HG03103 (cell line): ENCODE data around the gene RRP1.
"Not testable (repeated sequence)": the region's sequence is repeated elsewhere in the genome, so short reads cannot be mapped to it uniquely, and the experiment has no call there.

Experiments used
- ATAC-seq: cut with Tn5 transposase; IDR thresholded peaks from one replicate; pipeline ENCODE4 v1.9.1; 2021; ENCODE audit warnings: low read depth; ENCODE audit not compliant: unreplicated experiment

Gene RRP1

GRCh38 chr21:43832158-43832550, 42.8 kb downstream of the RRP1 start:
- no peak for ATAC-seq

DNA sequence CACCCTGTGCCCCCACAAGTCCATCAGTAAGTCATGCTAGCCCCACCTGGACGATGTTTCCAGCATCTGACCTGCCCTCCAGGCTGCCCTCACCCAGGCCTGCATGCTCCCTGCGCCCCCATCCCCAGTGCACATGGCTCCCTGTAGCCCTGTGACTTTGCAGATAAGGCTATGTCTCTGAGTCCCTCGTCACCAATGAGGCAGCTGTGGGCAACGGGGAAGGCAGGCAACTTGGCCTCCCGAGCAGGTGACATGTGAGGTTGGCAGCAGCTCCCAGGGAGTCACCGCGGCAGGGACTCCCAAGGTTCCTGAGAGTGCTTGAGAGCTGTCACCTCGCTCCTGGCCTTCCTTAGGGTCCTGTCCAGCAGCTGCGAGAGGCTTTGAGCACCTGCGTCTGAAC, 43.3 kb downstream of the RRP1 start:
- ATAC-seq = no peak

DNA sequence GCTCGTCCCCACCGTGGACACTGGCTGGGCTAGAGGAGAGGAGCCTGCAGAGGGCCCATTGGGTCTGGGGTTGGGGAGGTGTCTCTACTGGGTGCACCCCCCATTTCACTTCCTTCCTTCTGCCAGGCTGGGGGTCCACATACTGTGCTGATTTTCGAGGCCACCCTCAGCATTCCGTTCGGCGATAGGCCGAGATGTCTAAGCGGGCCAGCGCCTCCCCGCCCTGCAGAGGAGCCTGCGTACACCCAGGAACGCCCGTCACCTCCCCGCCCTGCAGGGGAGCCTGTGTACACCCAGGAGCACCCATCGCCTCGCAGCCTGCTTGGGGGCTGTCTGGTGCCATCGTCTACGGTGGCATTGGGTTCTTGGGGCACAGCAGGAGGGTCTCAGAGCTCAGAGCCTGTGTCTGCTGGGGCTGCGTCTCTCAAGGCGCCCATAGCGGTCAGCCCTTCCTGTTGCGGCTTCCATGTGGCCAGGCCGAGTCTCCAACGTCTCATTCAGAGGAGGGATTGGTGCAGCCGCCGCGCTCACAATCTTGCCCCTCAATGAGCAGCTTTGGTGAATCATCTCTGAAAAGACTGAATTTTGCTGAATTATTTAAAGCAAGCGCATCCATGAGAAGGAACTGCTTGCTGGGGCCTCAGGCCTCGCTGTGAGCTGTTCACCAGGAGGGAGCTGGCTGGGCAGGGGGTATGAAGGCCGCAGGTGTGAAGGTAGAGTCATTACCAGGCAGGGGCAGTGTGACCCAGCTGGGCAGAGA, 44.9 kb downstream of the RRP1 start:
- no peak for ATAC-seq

DNA sequence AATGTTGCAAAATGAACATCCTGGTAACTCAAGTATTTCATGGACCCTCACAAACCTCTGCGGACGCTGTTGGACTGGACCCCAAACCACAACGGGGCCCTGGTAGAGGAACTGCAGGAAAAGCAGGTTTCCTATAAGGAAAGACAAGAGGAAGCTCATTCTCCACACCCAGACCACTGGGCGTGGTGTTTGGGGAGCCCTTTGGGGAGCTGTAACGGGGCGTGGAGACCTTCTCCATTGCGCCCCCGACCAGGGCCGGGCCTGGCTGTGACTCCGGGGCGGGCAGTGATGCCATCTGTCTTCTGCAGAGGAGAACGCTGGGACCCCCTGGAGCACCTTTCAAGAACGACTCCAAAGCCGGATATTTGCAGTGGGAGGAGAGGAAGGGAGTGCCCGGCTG, 45.7 kb downstream of the RRP1 start:
- ATAC-seq = no peak

DNA sequence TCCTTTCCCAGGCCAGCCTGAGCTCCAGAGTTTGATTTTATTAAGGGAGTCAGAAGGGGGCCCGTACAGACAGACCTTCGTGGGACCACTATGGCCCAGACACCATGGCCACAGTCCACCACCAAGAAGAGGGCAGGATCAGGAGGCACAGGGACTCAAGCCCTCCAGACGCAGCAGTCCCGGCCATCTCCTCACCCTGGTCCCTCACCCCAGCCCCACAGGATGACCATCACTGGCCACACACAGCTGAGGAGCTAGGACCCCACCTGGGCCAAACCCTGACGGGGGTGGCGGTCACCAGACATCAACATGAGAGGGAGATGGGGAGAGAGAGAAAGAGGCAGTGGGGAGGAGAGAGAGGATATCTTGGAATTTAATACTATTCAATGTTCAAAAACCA, 46.5 kb downstream of the RRP1 start:
- no peak for ATAC-seq

- ATAC-seq = no peak
Observed at GRCh38 chr21:43836616-43837015, 47.2 kb downstream of the RRP1 start.

DNA sequence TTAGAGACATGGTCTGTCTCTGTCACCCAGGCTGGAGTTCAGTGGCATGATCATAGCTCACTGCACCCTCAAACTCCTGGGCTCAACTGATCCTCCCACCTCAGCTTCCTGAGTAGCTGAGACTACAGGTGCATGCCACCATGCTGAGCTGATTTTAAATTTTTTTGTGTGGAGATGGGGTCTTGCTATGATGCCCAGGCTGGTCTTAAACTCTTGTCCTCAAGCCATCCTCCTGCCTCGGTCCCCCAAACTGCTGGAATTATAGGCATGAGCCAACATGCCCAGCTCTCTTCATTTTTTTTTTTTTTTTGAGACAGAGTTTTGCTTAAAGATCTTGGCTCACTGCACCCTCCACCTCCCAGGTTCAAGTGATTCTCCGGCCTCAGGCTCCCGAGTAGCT, 50.9 kb downstream of the RRP1 start:
- no peak for ATAC-seq

DNA sequence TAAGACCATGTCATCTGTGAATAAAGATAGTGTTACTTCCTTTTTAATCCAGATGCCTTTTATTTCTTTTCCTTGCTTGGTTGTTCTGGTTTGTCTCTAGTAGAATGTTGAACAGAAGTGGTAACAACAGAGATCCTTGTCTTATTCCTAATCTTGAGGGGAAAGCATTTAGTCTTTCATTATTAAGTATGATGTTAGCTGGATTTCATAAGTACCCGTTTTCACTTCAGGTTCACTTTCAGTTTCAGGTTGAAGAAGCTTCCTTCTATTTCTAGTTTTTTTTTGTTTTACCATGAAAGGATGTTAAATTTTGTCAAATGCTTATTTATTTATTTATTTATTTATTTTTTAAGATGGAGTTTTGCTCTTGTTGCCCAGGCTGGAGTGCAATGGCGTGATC, 53.4 kb downstream of the RRP1 start:
- ATAC-seq = no peak

- ATAC-seq = not testable (repeated sequence)
Observed at GRCh38 chr21:43844906-43845305, 55.5 kb downstream of the RRP1 start.

DNA sequence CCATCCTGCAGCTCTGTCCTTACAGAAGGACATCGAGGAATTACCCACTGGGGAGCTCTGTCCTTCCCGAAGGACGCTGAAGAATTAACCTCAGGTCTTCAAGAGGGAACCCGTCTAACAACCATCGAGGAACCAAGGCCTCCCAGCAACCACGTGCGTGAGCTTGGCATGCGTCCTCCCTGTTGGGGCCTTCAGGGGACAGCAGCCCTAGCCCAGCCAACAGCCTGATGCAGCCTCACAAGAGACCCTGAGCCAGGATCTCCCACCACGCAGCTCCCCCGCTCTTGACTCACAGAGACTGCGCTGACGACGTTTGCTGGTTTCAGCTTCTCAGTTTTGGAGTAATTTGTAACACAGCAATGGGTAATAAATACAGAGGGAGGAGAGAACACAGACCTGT, 56.0 kb downstream of the RRP1 start:
- ATAC-seq = no peak

GRCh38 chr21:43846430-43846829, 57.1 kb downstream of the RRP1 start:
- no peak for ATAC-seq

DNA sequence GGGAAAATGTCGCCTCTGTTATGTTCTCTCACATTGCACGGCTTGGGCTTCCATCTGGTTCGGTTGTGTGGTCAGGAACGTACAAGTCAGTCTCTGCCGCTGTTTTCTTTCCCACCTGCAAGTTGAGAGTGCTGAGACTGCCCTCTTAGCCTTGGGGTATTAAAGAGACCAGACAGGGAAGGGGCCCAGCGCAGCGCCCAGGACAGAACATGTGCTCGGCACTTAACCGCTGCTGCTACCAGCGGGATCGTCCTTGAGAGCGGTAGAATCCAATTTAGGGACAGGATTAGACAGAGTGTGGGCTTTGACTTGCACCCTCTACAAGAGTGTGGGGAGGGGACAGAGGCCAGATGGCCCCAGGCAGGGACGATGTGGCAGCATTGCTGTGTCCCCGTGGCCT, 57.9 kb downstream of the RRP1 start:
- no peak for ATAC-seq

DNA sequence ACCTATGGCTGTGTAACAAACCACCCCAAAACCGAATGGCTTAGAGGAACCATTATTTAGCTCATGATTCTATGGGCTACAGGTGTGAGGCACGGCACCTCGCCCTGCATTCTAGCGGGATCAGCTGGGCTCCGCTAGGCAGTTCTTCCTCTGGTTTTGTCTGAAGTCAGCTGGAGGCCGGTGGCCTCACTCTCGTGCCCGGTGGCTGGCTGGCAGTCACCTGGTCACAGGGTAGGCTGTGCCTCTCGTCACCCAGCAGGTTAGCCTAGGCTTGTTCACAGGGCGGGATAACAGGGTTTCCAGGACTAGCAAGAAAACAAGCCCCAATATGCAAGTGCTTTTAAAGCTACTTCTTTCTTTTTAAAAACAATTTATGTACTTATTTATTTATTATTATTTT, 59.4 kb downstream of the RRP1 start:
- ATAC-seq = no peak

DNA sequence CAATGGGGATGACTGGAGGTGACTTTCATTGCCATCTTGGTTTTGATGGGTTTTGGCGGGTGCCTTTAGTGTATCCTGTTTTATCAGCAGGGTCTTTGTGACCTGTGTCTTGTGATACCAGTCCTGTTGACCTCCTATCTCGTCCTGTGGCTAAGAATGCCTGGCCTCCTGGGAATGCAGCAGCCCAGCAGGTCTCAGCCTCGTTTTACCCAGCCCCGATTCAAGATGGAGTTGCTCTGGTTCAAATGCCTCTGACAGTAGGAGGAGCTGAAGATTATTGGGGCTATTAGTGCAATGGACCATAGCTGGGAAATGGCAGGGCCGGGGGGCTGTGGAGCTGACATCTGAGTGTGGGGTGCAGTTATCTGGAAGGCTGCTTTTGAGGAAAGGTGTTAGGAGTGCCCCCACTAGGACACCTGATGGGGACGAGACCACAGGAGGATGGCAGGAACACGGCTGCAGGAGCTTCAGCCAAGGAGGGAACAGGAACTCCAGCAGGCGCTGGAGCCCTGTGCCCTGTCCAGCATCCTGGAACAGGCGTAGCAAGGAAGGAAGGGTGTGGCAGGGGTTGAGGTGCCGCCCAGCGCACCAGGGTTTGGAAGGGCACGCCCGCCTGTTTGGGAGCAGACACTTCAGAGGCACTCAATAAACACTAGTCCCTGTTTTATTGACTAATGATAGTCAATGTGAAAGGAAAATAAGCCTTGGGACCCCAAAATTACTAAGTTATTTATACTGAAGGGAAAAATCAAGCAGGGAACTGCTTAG, 60.3 kb downstream of the RRP1 start:
- ATAC-seq = no peak

DNA sequence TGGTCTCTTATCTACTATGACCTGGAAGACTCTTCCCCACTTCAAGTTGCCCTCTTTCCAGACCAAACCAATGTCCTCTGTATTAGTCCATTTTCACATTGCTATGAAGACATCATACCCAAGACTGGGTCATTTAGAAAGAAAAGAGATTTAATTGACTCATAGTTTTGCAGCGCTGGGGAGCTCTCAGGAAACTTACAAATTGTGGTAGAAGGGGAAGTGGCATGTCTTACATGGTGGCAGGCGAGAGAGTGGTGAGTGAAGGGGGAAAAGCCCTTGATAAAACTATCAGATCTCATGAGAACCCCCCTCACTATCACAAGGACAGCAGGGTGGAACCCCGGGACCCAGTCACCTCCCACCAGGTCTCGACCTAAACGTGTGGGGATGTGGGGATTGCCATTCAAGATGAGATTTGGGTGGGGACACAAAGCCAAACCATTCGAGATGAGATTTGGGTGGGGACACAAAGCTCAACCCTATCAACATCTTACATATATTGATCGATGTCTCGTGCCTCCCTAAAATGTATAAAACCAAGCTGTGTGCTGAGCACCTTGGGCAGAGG, 61.4 kb downstream of the RRP1 start:
- ATAC-seq = no peak

DNA sequence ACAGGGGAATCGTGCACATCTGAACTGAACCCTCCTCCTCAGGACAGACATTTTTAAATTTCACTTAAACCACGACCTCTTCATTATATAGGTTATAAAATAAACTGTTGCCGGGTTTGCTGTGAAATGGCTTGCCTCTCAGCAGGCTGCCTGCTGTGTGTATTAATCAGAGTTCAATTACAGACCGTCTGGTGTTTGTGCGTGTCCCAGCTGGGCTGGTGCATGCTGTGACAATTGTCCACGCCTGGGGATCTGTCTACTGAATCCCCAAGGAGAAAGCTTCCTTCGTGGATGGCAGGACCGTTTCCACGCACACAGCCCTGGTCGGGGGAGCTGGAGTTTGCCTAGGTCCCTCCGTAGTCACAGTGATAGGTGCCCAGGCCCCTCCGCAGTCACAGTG, 62.2 kb downstream of the RRP1 start:
- no peak for ATAC-seq

DNA sequence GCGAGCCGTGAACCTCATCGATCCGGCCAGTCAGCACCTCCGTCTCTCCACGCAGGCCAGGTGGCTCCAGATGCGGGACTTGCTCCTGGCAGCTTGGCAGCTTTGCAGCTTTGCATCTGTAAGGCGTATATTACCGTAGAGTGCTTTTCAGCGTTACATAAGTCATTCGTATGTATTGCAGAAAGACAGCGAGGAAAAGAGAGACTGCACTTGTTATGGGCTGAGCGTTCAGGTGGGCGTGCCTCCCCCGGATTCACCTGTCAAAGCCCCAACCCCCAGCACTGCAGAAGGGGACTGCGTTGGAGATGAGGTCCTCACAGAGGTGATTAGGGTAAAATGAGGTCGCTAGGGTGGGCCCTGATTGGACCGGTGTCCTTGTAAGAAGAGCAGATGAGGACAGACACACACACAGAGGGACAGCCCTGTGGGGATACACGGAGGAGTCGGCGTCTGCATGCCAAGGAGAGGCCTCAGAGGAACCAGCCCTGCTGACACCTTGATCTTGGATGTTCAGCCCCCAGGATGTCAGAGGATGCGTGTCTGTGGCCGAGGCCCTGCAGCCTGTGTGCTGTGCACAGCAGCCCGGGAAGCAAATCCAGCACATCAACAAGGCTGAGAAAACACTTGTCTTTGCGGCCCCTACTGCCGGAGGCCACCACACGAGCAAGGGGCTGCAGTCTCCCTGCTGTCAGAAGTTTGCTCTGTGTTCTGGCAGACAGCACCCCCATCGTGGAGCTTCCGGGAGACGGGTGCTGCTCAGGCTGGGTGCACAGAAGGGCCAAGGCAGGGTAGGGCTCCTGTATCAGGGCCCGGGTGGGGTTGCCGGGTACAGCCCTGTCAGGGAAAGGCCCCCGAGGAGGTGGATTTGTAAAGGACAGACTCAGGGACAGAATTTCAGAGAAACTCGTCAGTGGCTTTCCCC, 64.7 kb downstream of the RRP1 start:
- ATAC-seq = no peak
